ENCODE data around the gene CRCP. TPM values are rescaled to one million over a fixed set of nuclear protein-coding genes. Genes with fewer than 3 reads are reported as not detected.
"Not testable (repeated sequence)": the region's sequence is repeated elsewhere in the genome, so short reads cannot be mapped to it uniquely, and the experiment has no call there.

CRCP gene
- total RNA-seq, 4 donors from 2014 or later = 18.7 to 50.4 (median 45.7) TPM

DNA sequence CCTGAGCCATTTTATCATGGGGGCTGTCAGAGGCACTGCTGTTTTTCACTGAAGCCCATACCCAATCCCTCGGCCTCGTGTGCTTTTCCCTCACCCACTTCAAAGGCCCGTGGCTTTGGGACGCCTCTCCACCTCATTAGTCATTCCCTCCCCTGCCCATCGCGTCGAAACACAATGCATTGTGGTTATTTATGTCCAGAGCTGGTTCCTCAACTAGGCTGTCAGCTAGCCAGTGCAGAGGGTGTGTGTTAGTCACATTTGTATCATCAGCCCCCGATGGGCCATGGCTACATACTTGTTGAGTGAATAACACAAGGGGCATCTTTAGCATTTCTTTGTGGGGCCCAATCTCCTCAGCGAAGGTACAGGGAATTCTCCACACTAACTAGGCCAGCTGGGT lies 3.8 kb upstream of the CRCP start:
- Histone ChIP-seq H3K9me3 (no peaks in the 10 kb centered on the region), H3K4me1 (peaks cover 8 to 16% (median 8%) of the 10 kb centered on the region in 3 donors), H3K27ac (no peak overlapping the region), H3K27me3 (no peaks in the 10 kb centered on the region), H3K4me3 (no peak overlapping the region), H3K36me3 (no peaks in the 10 kb centered on the region)
- DNase-seq = no peak
- TF ChIP-seq, protein P1, sequence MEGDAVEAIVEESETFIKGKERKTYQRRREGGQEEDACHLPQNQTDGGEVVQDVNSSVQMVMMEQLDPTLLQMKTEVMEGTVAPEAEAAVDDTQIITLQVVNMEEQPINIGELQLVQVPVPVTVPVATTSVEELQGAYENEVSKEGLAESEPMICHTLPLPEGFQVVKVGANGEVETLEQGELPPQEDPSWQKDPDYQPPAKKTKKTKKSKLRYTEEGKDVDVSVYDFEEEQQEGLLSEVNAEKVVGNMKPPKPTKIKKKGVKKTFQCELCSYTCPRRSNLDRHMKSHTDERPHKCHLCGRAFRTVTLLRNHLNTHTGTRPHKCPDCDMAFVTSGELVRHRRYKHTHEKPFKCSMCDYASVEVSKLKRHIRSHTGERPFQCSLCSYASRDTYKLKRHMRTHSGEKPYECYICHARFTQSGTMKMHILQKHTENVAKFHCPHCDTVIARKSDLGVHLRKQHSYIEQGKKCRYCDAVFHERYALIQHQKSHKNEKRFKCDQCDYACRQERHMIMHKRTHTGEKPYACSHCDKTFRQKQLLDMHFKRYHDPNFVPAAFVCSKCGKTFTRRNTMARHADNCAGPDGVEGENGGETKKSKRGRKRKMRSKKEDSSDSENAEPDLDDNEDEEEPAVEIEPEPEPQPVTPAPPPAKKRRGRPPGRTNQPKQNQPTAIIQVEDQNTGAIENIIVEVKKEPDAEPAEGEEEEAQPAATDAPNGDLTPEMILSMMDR (IDR thresholded peaks at IDR 0.05) = no peak
- no peak for TF ChIP-seq POLR2A (IDR thresholded peaks at IDR 0.05)
- 43 to 46% methylated on average over 8 to 9 of the region's 9 CpGs for WGBS, 2 donors
- intact Hi-C loops (cut with DNase I) = no loop called here

DNA sequence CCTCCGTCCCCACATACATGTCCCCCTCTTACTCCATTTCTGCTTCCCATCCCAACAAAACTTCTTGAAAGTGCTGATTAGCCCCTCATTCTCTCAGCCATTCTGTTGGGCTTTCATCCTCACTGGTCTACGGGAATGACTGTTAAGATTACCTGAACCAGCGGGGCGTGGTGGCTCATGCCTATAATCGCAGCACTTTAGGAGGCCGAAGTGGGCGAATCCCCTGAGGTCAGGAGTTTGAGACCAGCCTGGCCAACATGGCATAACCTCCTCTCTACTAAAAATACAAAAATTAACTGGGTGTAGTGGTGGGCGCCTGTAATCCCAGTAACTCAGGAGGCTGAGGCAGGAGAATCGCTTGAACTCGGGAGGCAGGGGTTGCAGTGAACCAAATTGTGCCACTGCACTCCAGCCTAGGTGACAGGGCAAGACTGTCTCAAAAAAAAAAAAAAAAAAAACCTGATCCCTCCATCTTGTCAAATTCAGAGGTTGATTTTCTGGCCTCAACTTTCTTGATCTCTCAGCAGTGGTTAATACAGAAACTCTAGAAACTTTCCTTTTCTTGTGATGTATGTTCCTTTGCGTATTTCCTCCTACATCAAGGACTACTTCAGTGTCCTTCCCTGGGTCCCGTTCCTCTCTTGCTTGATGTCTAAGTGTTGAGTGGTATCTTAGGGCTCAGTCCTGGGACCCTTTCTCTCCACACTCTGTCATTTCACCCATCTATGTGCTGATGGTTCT lies 2.2 kb downstream of the CRCP start:
- H3K4me3 ChIP-seq; intact Hi-C loops (cut with DNase I); H3K27me3 ChIP-seq; H3K27ac ChIP-seq; DNase-seq; H3K9me3 ChIP-seq: not testable (repeated sequence)
- Histone ChIP-seq H3K4me1 (peaks cover 21 to 70% (median 40%) of the 10 kb centered on the region in 3 donors), H3K36me3 (peaks cover 0 to 13% (median 0%) of the 10 kb centered on the region in 3 donors)
- WGBS, 2 donors = 77% methylated on average over 9 to 10 of the region's 12 CpGs

DNA sequence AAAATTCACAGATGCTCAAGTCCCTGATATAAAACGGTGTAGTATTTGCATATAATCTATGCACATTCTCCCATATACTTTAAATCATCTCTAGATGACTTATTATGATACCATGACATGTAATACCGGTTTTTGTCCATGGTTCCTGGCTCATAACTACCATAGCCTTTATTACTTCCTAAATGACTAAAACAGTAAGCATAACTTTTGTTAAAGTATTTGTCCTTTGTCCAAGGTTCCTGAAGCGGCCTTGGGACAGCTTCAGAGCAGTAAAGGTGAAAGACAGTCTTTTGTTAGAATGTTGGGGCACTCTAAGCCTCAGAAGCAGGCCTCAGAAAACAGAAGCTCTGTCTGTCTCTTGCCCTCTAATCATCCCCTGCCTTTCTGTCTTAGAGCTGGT lies 4.0 kb downstream of the CRCP start:
- no peaks in the 10 kb centered on the region for H3K9me3 ChIP-seq
- H3K27ac ChIP-seq = peak overlapping the region; percentile 28 to 69 (median 58)
- no peaks in the 10 kb centered on the region for H3K27me3 ChIP-seq
- no peak for TF ChIP-seq POLR2A (IDR thresholded peaks at IDR 0.05)
- TF ChIP-seq, protein P1 (IDR thresholded peaks at IDR 0.05) = no peak
- WGBS, 2 donors = 40 to 42% methylated on average over 3 of the region's 3 CpGs
- peaks cover 0 to 13% (median 0%) of the 10 kb centered on the region in 3 donors for H3K36me3 ChIP-seq
- DNase-seq = no peak
- no peak overlapping the region for H3K4me3 ChIP-seq
- H3K4me1 ChIP-seq = peaks cover 32 to 88% (median 58%) of the 10 kb centered on the region in 3 donors
- intact Hi-C loops (cut with DNase I) = no loop called here

DNA sequence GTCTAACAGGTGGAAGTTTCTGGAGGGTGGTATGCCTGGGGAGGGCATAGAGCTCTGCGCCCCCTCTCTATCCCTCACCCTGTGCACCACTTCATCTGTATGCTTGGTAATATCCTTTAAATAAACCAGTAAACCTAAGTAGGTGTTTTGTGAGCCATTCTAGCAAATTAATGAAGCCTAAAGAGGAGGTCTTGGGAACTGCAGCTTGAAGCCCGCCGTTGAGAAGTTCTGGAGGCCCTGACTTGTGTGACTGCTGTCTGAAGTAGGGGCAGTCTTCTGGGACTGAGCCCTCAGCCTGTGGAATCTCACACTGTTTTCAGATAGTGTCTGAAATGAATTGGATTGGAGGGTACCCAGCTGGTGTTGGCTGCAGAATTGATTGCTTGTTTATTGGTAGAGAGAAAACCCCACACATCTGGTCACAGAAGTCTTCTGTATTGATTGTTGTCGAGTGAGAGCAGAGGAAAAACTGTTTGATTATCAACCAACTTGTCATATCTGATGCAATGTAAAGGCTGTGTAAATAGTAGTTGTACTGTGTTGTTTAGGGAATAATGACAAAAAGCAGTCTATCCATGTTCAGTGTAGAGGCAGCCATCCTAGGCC lies 4.7 kb downstream of the CRCP start:
- peak overlapping the region; percentile 28 to 69 (median 58) for H3K27ac ChIP-seq
- H3K9me3 ChIP-seq = no peaks in the 10 kb centered on the region
- DNase-seq = no peak
- H3K27me3 ChIP-seq = no peaks in the 10 kb centered on the region
- peaks cover 28 to 84% (median 53%) of the 10 kb centered on the region in 3 donors for H3K4me1 ChIP-seq
- H3K36me3 ChIP-seq = peaks cover 0 to 13% (median 0%) of the 10 kb centered on the region in 3 donors
- 70 to 79% methylated on average over 4 of the region's 4 CpGs for WGBS, 2 donors
- TF ChIP-seq, protein P1 (IDR thresholded peaks at IDR 0.05) = no peak
- no peak for TF ChIP-seq POLR2A (IDR thresholded peaks at IDR 0.05)
- H3K4me3 ChIP-seq = no peak overlapping the region
- intact Hi-C loops (cut with DNase I) = no loop called here

DNA sequence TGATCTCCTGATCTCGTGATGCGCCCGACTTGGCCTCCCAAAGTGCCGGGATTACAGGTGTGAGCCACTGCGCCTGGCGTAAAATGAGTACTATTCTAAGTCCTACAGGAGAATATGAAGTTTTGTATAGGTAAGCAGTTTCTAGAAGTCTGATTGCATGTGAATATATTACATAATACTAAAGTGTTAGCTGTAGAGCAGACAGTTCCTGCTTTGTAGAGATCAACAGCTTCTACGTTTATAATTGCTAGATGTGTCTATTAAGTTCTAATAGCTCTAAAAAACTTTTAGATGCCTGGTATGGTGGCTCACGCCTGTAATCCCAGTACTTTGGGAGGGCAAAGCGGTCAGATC lies 8.5 kb downstream of the CRCP start:
- 67 to 83% methylated on average over 9 of the region's 9 CpGs for WGBS, 2 donors
- TF ChIP-seq, protein P1 (IDR thresholded peaks at IDR 0.05) = no peak
- TF ChIP-seq POLR2A (IDR thresholded peaks at IDR 0.05) = no peak
- Histone ChIP-seq H3K27me3 (no peaks in the 10 kb centered on the region), H3K36me3 (peaks cover 0 to 13% (median 0%) of the 10 kb centered on the region in 3 donors), H3K27ac (peak overlapping the region; percentile 16 to 67 (median 43)), H3K9me3 (no peaks in the 10 kb centered on the region), H3K4me3 (peak overlapping the region in 1 of 4 donors; percentile 5), H3K4me1 (peaks cover 18 to 86% (median 42%) of the 10 kb centered on the region in 3 donors)
- intact Hi-C loops (cut with DNase I) = no loop called here
- no peak for DNase-seq

DNA sequence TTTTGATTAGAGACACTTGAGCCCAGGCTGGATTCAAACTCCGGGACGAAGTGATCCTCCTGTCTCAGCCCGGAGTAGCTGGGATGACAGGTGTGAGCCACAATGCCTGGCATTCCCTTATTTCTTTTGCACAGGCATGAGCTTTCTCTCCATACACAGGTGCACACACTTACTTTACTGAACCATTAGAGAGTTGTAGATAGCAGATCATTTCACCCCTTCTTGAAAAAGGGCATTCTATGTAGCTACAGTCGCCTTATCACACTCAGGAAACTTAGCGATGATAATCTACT lies 9.9 kb downstream of the CRCP start:
- H3K9me3 ChIP-seq; H3K4me3 ChIP-seq; H3K27me3 ChIP-seq; intact Hi-C loops (cut with DNase I); DNase-seq: not testable (repeated sequence)
- peaks cover 11 to 73% (median 33%) of the 10 kb centered on the region in 3 donors for H3K4me1 ChIP-seq
- 70 to 73% methylated on average over 5 of the region's 5 CpGs for WGBS, 2 donors
- peak overlapping the region in 1 of 4 donors; percentile 22 for H3K27ac ChIP-seq
- peaks cover 0 to 13% (median 0%) of the 10 kb centered on the region in 3 donors for H3K36me3 ChIP-seq
